Right lobe of liver (tissue), 6 donors: ENCODE results near the gene MPEG1. TPM values are rescaled to one million over a fixed set of nuclear protein-coding genes. Genes with fewer than 3 reads are reported as not detected.

Experiments
- ATAC-seq, 4 donors: fragments of 200-7000 bp; cut with Tn5 transposase; one replicate each; pipeline ENCODE4 v1.9.1; 2020; ENCODE audit warnings: mild to moderate bottlenecking in 4 of 4, moderate library complexity in 4 of 4
- DNase-seq, 3 donors: peaks; one replicate each; pipeline ENCODE4 v3.0.0-alpha.2; 2020
- H3K27ac ChIP-seq, 3 donors: fragments of 200-600 bp; one replicate each; pipeline ENCODE4 v1.8.0; 2022
- H3K27me3 ChIP-seq, 2 donors: fragments of 200-600 bp; one replicate each; pipeline ENCODE4 v1.8.0; 2022
- H3K36me3 ChIP-seq, 4 donors: fragments of 200-600 bp; sonication (generic) in 1 of 4; one replicate each; pipeline versions ENCODE4 v1.5.1 to v1.8.0; 2017 to 2022; ENCODE audit warnings: control low read depth in 1 of 4
- H3K4me1 ChIP-seq, 4 donors: fragments of 200-600 bp; sonication (generic) in 1 of 4; one replicate each; pipeline versions ENCODE4 v1.5.1 to v1.8.0; 2017 to 2022; ENCODE audit warnings: control low read depth in 1 of 4
- H3K4me3 ChIP-seq, 3 donors: fragments of 200-600 bp; one replicate each; pipeline ENCODE4 v1.8.0; 2022
- H3K9me3 ChIP-seq, 4 donors: fragments of 200-600 bp; sonication (generic) in 1 of 4; one replicate each; pipeline versions ENCODE4 v1.5.1 to v1.8.0; 2017 to 2022; ENCODE audit warnings: control low read depth in 1 of 4
- POLR2A ChIP-seq: fragments of 450-650 bp; IDR thresholded peaks from one replicate; pipeline ENCODE4 v1.6.1; 2017; ENCODE audit warnings: antibody characterized with exemption, mild to moderate bottlenecking
- WGBS: methylation state at CpG from one replicate; pipeline ENCODE4 v1.1.6; 2018; ENCODE audit warnings: low coverage, low lambda C conversion rate; ENCODE audit not compliant: insufficient coverage; ENCODE audit errors: missing lambda C conversion rate; 5-methylcytosine and 5-hydroxymethylcytosine counted together
- intact Hi-C, 2 donors: fragments of 100-400 bp; cut with DNase I; formaldehyde crosslinking; loops; one replicate each; pipeline versions ENCODE4 v1.11.2 to v1.14.1; 2022
- total RNA-seq, 6 experiments: library from RNA; depleted of rRNA in 2 of 6; stranded (reverse); fragments of >200 nt in 2 of 6; fragmentation: NEBNext Ultra II Directional in 3 of 6; extraction: Animal tissue kit (Norgen Biotek cat#: 25700) in 3 of 6; gene quantifications; one replicate each; pipeline versions ENCODE4 v1.1.0 to v1.2.4, GENCODE V29; 2016 to 2023
- TF ChIP-seq, protein P1 (sequence below), 4 donors: fragments of 200-600 bp in 3 of 4; fragments of 450-650 bp in 1 of 4; IDR thresholded peaks; one replicate each; pipeline versions ENCODE4 v1.5.1 to v1.8.0; 2016 to 2022; ENCODE audit warnings: antibody characterized with exemption in 4 of 4, mild to moderate bottlenecking in 2 of 4
- donor health status: DM: no; HTN: yes; CAD: no.
- donor health status: DM: no; HTN: no; CAD: no.
- donor health status: DM: no; HTN: no; CAD: no.
- donor health status: DM: no; HTN: yes; CAD: no.
- donor health status: DM: no; HTN: yes; CAD: no.

MPEG1 gene
- total RNA-seq, 6 experiments from 2014 or later, result 5.6 to 22.6 (median 7.4) TPM

DNA sequence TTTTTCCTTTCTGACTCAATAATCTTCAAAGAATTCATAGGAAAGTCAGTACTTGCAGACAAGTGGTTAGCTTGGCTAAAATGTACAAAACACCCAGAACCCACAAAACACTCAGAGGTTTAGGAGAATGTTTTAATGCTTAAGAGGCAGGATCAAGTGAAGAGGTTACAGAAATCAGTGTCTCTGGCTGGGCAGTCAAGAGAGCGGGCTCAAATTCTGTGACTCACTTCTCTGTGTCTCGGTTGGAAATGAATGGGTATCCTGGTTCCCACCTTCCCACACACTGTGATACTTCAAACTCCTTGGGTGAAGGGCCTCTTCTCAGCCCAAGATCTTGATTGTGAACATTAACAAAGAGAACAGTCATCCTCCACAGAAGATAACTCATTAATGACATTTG is 3.8 kb downstream of the MPEG1 start:
- Histone ChIP-seq H3K27ac (no peak overlapping the region), H3K4me3 (peak overlapping the region in 1 of 3 donors; percentile 1)
- intact Hi-C loops, result loop anchor here in 1 of 2 donors (5.0 kb wide), 1 partner anchor 37 kb away; the partner anchor contains the start of gene DTX4

DNA sequence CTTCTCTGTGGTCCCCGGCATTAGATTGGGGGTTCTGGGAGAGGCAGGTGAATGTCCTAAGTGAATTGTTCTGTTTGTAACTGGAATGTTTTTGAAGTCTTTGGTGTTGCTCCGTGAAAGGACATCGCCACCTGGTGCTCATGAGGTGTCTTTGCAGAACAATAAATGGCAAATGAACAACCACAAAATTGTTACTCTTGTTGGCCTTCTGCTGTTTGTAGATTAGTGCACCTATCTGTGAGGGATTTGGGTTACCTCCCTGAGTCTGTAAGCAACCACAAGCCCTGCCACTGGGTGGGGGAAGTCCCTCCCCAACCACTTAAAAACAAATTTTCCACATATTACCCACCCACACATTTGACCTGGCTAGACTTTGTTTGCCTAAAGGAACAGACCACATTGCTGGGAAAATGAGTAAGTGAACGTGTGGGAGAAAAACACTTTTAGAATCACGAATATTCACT is 4.7 kb downstream of the MPEG1 start:
- DNase-seq, result peak in 1 of 3 donors; percentile 46

More for the DNA sequence above, 3.8 kb downstream of the MPEG1 start:
- no peak for TF ChIP-seq POLR2A
- TF ChIP-seq, protein P1, sequence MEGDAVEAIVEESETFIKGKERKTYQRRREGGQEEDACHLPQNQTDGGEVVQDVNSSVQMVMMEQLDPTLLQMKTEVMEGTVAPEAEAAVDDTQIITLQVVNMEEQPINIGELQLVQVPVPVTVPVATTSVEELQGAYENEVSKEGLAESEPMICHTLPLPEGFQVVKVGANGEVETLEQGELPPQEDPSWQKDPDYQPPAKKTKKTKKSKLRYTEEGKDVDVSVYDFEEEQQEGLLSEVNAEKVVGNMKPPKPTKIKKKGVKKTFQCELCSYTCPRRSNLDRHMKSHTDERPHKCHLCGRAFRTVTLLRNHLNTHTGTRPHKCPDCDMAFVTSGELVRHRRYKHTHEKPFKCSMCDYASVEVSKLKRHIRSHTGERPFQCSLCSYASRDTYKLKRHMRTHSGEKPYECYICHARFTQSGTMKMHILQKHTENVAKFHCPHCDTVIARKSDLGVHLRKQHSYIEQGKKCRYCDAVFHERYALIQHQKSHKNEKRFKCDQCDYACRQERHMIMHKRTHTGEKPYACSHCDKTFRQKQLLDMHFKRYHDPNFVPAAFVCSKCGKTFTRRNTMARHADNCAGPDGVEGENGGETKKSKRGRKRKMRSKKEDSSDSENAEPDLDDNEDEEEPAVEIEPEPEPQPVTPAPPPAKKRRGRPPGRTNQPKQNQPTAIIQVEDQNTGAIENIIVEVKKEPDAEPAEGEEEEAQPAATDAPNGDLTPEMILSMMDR (IDR thresholded peaks at IDR 0.05), result no peak
- ATAC-seq (no peak), DNase-seq (no peak)
- Histone ChIP-seq H3K9me3 (no peaks in the 10 kb centered on the region), H3K27me3 (no peaks in the 10 kb centered on the region), H3K4me1 (peaks cover 0 to 8% (median 0%) of the 10 kb centered on the region in 4 donors), H3K36me3 (peaks cover 0 to 18% (median 8%) of the 10 kb centered on the region in 4 donors)
- 52% methylated on average over 2 of the region's 2 CpGs for WGBS

DNA sequence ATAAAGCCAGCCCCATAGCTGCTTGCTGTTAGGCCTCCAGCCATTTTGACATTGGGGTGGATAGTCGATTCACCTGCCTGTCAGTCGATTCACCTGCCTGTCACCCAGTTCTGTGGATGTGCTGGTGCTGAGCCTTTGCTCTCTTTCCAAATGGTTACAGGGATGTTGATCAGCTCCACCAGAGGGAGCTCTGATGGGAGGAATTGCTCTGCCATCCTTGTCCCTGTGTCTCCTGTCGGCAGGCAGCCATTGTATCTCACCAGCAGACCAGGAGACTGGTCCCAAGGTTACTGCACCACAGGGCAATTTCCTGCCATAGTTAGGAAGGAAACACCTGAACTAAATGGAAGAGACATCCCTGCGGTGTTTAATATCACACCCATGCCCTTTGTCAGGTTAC is 6.1 kb downstream of the MPEG1 start:
- intact Hi-C loops, result loop anchor here in 1 of 2 donors (5.0 kb wide), 1 partner anchor 34 kb away; the partner anchor contains the start of gene DTX4
- H3K27ac ChIP-seq, result no peak overlapping the region
- H3K4me1 ChIP-seq, result peaks cover 0 to 8% (median 0%) of the 10 kb centered on the region in 4 donors
- no peaks in the 10 kb centered on the region for H3K9me3 ChIP-seq
- ATAC-seq (peak; percentile 45 to 85 (median 79)), DNase-seq (peak in 1 of 3 donors; percentile 65)
- H3K36me3 ChIP-seq, result peaks cover 0 to 35% (median 17%) of the 10 kb centered on the region in 4 donors
- 47% methylated on average over 4 of the region's 4 CpGs for WGBS
- no peaks in the 10 kb centered on the region for H3K27me3 ChIP-seq
- TF ChIP-seq, protein P1 (IDR thresholded peaks at IDR 0.05), result peak; percentile 58 to 68 (median 64)
- TF ChIP-seq POLR2A, result no peak
- H3K4me3 ChIP-seq, result no peak overlapping the region

More for the DNA sequence above, 4.7 kb downstream of the MPEG1 start:
- H3K4me1 ChIP-seq, result peaks cover 0 to 8% (median 0%) of the 10 kb centered on the region in 4 donors
- H3K9me3 ChIP-seq, result no peaks in the 10 kb centered on the region
- no peak overlapping the region for H3K4me3 ChIP-seq
- ATAC-seq, result peak; percentile 70 to 77 (median 72)
- H3K27ac ChIP-seq, result peak overlapping the region in 1 of 3 donors; percentile 39
- no peak for TF ChIP-seq POLR2A
- TF ChIP-seq, protein P1 (IDR thresholded peaks at IDR 0.05), result peak; percentile 70 to 87 (median 75)
- WGBS, result 3% methylated on average over 5 of the region's 5 CpGs
- peaks cover 0 to 24% (median 11%) of the 10 kb centered on the region in 4 donors for H3K36me3 ChIP-seq
- intact Hi-C loops, result loop anchor here in 1 of 2 donors (5.0 kb wide), 1 partner anchor 36 kb away; the partner anchor contains the start of gene DTX4
- H3K27me3 ChIP-seq, result no peaks in the 10 kb centered on the region

GRCh38 chr11:59205648-59206047 is 7.1 kb downstream of the MPEG1 start:
- no peak for TF ChIP-seq POLR2A
- TF ChIP-seq, protein P1 (IDR thresholded peaks at IDR 0.05), result no peak
- ATAC-seq (peak in 1 of 4 donors; percentile 2), DNase-seq (no peak)
- Histone ChIP-seq H3K9me3 (no peaks in the 10 kb centered on the region), H3K36me3 (peaks cover 0 to 35% (median 18%) of the 10 kb centered on the region in 4 donors), H3K4me1 (peaks cover 0 to 8% (median 0%) of the 10 kb centered on the region in 4 donors), H3K27me3 (no peaks in the 10 kb centered on the region), H3K4me3 (no peak overlapping the region), H3K27ac (no peak overlapping the region)
- WGBS, result 44% methylated on average over 6 of the region's 7 CpGs
- intact Hi-C loops, result loop anchor here in 1 of 2 donors (5.0 kb wide), 1 partner anchor 33 kb away; the partner anchor contains the start of gene DTX4
